Esophagus squamous epithelium (tissue), 4 donors: ENCODE measurements around the gene TLE1.

Experiments
- POLR2A ChIP-seq, 4 donors: fragments of 450-650 bp; IDR thresholded peaks; one replicate each; pipeline ENCODE4 v1.6.1; 2017; ENCODE audit warnings: antibody characterized with exemption in 4 of 4, mild to moderate bottlenecking in 4 of 4, moderate library complexity in 3 of 4
- TF ChIP-seq, protein P1 (sequence below), 6 experiments: fragments of 450-650 bp in 4 of 6; fragments of 200-600 bp in 2 of 6; sonication (generic) in 2 of 6; IDR thresholded peaks; one replicate each; pipeline ENCODE4 v1.5.1; 2016 to 2019; ENCODE audit warnings: antibody characterized with exemption in 6 of 6, mild to moderate bottlenecking in 4 of 6, moderate library complexity in 4 of 6

GRCh38 chr9:81534138-81534875 lies 155.0 kb downstream of the TLE1 start:
- TF ChIP-seq, protein P1, sequence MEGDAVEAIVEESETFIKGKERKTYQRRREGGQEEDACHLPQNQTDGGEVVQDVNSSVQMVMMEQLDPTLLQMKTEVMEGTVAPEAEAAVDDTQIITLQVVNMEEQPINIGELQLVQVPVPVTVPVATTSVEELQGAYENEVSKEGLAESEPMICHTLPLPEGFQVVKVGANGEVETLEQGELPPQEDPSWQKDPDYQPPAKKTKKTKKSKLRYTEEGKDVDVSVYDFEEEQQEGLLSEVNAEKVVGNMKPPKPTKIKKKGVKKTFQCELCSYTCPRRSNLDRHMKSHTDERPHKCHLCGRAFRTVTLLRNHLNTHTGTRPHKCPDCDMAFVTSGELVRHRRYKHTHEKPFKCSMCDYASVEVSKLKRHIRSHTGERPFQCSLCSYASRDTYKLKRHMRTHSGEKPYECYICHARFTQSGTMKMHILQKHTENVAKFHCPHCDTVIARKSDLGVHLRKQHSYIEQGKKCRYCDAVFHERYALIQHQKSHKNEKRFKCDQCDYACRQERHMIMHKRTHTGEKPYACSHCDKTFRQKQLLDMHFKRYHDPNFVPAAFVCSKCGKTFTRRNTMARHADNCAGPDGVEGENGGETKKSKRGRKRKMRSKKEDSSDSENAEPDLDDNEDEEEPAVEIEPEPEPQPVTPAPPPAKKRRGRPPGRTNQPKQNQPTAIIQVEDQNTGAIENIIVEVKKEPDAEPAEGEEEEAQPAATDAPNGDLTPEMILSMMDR (IDR thresholded peaks at IDR 0.05), result no peak
- TF ChIP-seq POLR2A (IDR thresholded peaks at IDR 0.05), result no peak
